ENCODE measurements around the gene SLC35B1.

Gene SLC35B1

DNA sequence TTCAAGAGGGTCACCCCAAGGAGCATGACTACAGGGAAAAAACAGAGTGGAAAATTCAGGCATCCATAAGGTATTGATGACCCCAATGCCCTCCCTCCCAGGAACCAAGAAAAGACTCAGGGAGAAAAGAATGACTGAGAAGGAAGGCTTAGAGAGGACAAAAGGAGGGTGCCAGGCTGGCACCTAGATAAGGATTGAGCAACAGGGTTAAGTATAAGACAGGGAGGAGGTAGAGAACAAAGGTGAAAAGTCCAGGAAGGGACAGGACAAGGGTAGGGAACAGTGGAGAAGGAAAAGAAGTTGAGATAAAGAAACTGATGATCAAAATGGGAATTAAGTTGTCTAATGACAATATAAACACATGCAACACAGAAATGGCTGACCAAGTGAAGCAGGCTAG is 2.5 kb downstream of the SLC35B1 start:
- TF ChIP-seq, protein P1, sequence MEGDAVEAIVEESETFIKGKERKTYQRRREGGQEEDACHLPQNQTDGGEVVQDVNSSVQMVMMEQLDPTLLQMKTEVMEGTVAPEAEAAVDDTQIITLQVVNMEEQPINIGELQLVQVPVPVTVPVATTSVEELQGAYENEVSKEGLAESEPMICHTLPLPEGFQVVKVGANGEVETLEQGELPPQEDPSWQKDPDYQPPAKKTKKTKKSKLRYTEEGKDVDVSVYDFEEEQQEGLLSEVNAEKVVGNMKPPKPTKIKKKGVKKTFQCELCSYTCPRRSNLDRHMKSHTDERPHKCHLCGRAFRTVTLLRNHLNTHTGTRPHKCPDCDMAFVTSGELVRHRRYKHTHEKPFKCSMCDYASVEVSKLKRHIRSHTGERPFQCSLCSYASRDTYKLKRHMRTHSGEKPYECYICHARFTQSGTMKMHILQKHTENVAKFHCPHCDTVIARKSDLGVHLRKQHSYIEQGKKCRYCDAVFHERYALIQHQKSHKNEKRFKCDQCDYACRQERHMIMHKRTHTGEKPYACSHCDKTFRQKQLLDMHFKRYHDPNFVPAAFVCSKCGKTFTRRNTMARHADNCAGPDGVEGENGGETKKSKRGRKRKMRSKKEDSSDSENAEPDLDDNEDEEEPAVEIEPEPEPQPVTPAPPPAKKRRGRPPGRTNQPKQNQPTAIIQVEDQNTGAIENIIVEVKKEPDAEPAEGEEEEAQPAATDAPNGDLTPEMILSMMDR (conservative IDR thresholded peaks at IDR 0.05; ENCODE audit: low read depth), result no peak
- CTCF ChIA-PET, result interaction anchor here (1.6 kb wide), 1 partner anchor 130 kb away, joined by 4 read pairs; the partner anchor contains the start of gene NXPH3

DNA sequence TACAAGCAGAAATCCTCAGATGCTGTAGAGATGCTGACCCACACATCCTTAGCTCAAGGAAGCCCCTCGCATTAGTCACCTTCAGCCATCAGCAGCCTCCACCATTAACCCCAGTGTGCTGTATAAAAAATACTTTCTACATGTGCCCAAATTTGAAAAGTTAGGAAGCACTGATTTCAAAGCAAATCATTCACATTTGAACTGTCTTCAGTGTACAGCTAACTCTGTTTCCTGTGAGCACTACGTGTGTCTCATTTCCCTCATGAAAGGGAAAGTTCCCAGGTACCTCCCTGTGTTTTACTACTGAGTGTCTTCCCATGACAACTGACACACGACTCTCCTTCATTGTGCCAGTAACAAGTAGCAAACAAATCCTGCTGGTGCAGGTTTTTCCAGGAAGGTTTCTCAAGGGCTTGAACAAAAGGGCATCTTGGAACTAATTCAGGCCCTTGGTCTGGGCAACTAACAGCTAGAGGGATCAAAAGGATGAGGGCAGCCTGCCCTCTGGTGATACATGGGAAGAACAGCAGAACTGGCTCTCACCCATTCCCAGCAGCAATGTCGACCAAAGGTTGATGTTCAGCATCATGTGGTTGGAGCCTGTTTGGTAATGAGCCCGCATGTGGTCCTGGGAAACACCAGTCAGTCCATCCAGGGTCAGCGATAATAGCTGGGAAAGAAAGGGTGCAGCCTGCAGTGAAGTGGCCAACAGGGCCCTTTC is 4.0 kb downstream of the SLC35B1 start:
- POLR2A ChIA-PET (ENCODE audit: low non-redundant PET), result interaction anchor here (0.5 kb wide), 1 partner anchor 195 kb away, joined by 3 read pairs; no protein-coding TSS in a partner anchor
- TF ChIP-seq, protein P1 (conservative IDR thresholded peaks at IDR 0.05; ENCODE audit: low read depth), result peak; percentile 51
- CTCF ChIA-PET, result interaction anchor here (0.9 to 1.8 kb wide), 6 partner anchors 12 to 294 kb away, joined by 3 to 7 read pairs (median 3); no protein-coding TSS in a partner anchor
- no peak overlapping the region for H3K27ac ChIP-seq
- no peak for DNase-seq (ENCODE audit: low spot score)

More for the DNA sequence above, 2.5 kb downstream of the SLC35B1 start:
- POLR2A ChIA-PET (ENCODE audit: low non-redundant PET), result no interaction called here
- no peak overlapping the region for H3K27ac ChIP-seq
- no peak for DNase-seq (ENCODE audit: low spot score)

DNA sequence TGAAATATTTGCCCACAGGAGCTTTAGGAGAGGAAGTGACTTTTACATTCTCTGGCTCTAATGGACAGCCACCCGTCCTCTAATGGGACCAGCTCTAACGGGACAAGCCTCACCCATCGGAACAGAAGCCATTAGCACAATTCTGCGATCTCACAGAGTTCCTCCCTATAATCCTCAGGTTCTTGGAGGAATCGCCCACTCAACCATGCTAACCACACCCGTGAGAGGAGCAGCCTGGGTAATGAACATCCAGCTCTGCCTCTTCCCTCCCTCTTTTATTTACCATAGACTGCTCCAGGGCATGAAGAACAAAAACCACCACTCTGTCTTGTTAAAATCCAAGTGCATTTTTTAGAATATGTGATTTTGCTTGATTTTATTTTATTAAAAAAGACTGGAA is 6.8 kb downstream of the SLC35B1 start:
- ChIA-PET CTCF (interaction anchor here (1.2 to 4.2 kb wide), 2 partner anchors 125 to 130 kb away, joined by 4 to 27 read pairs; partner anchors contain the start of gene NXPH3), POLR2A (ENCODE audit: low non-redundant PET) (no interaction called here)
- TF ChIP-seq, protein P1 (conservative IDR thresholded peaks at IDR 0.05; ENCODE audit: low read depth), result no peak
- no peak overlapping the region for H3K27ac ChIP-seq
- DNase-seq (ENCODE audit: low spot score), result no peak

DNA sequence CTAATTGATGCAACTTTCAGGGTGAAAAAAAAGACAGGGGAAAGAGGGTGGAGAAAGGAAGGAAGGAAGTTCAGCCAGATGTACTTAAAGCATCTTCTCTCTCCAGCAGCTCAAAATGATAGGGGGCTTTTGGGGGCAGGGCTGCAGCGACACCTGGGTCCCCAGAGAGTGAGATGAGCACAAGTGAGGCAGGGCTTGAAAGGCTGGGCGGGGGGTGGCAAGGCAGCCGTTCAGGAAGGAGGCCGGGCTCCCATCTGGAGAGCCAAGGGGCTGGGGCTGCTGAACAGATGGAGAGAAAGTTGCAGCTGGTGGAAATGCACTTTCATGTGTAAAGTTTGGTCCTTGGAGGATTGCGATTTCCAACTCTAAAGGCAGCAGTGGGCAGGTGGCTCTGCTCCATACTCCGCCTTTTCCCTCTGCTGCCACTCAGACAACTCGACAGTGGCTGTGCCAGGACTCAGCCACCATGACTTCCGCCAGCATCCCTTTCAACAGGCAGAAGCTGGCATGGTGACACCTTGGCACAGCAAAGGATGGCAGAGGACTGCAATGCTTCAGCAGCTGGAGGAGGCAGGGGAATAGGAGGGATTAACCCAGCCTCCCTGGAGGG is 7.7 kb downstream of the SLC35B1 start:
- TF ChIP-seq, protein P1 (conservative IDR thresholded peaks at IDR 0.05; ENCODE audit: low read depth), result no peak
- ChIA-PET CTCF (interaction anchor here (0.5 to 4.2 kb wide), 5 partner anchors 25 to 1431 kb away, joined by 3 to 27 read pairs (median 4); partner anchors contain the start of gene NXPH3), POLR2A (ENCODE audit: low non-redundant PET) (interaction anchor here (0.6 kb wide), 1 partner anchor 23 kb away, joined by 6 read pairs; no protein-coding TSS in a partner anchor)
- no peak for DNase-seq (ENCODE audit: low spot score)
- peak overlapping the region; percentile 8 for H3K27ac ChIP-seq

DNA sequence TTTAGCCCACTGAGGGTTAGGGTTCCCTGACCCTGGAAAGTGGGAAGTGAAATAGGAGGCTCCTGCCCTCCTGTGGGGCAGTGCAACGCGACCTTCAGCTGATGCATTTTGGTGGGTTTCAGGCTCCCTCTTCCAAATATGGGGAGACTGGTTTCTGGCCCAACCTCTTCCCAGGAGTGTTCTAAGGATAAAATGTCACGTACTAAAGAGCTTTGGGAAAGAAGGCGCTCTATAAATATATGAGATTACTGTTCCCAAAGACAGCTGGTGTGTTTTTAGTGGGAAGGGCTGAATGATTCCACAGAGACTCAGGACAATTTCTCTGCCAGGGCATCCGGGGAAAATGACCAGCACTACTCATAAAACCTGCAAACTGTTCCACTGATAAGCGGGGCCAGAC is 9.8 kb downstream of the SLC35B1 start:
- TF ChIP-seq, protein P1 (conservative IDR thresholded peaks at IDR 0.05; ENCODE audit: low read depth), result no peak
- no peak overlapping the region for H3K27ac ChIP-seq
- no peak for DNase-seq (ENCODE audit: low spot score)
- ChIA-PET POLR2A (ENCODE audit: low non-redundant PET) (no interaction called here), CTCF (interaction anchor here (0.6 to 4.2 kb wide), 3 partner anchors 113 to 130 kb away, joined by 3 to 27 read pairs (median 26); no protein-coding TSS in a partner anchor)

DNA sequence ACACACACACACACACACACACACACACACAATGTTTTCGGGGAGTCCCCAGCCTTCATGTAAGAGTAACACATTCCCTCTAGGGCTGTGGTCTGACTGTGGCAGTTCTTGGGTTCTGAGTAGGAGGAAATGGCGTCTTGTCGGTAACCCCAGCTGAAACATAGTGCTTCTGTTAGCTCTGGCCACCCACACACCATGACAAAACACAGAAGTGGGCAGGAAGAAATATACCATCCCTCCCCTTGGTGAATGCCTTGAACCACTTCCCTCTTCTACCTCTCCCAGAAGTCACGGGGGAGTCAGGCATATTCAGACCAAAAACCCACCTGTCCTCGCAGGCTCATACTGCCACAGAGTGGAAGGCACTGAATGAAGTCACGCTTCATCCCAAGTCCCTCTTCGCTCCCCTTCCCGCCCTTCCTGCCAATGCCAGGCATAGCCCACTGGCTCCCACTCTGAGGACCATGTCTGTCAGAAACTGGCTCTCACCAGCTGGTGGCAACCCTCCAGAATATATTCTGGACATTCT is 11.5 kb downstream of the SLC35B1 start:
- no peak overlapping the region for H3K27ac ChIP-seq
- POLR2A ChIA-PET (ENCODE audit: low non-redundant PET), result interaction anchor here (1.0 kb wide), 1 partner anchor 17 kb away, joined by 3 read pairs; no protein-coding TSS in a partner anchor
- DNase-seq (ENCODE audit: low spot score), result no peak

More for the DNA sequence above, 11.5 kb downstream of the SLC35B1 start:
- CTCF ChIA-PET, result interaction anchor here (0.6 to 4.1 kb wide), 10 partner anchors 12 to 139 kb away, joined by 3 to 31 read pairs (median 4); partner anchors contain the start of genes NXPH3 and SLC35B1
- TF ChIP-seq, protein P1 (conservative IDR thresholded peaks at IDR 0.05; ENCODE audit: low read depth), result no peak

All from RWPE1 (cell line).